Mesodermal cell (in vitro differentiated cells): Measurements from ENCODE around the gene NDUFB10.
A peak's percentile ranks its signal among the peaks of the same experiment; 100 is the strongest.

Experiments used
- H3K27ac ChIP-seq: 2 replicates; pipeline ENCODE4 v1.7.0; 2013; ENCODE audit warnings: mild to moderate bottlenecking, low read depth, low read length, moderate library complexity; ENCODE audit not compliant: severe bottlenecking
- H3K36me3 ChIP-seq: 2 replicates; pipeline ENCODE4 v1.7.1; 2013; ENCODE audit warnings: mild to moderate bottlenecking, low read length, moderate library complexity; ENCODE audit not compliant: control insufficient read depth, insufficient read depth
- H3K4me1 ChIP-seq: one replicate; pipeline ENCODE4 v1.7.1; 2013; ENCODE audit warnings: mild to moderate bottlenecking, low read length; ENCODE audit not compliant: insufficient read depth, control insufficient read depth, poor library complexity, severe bottlenecking
- H3K4me3 ChIP-seq: 2 replicates; pipeline ENCODE4 v1.7.0; 2013; ENCODE audit warnings: low read length, control low read depth, mild to moderate bottlenecking; ENCODE audit not compliant: insufficient read depth, poor library complexity, severe bottlenecking; ENCODE audit errors: extremely low read depth
- H3K9me3 ChIP-seq: 2 replicates; pipeline ENCODE4 v1.7.1; 2013; ENCODE audit warnings: mild to moderate bottlenecking, low read length, moderate library complexity; ENCODE audit not compliant: control insufficient read depth
- WGBS, 2 experiments: methylation state at CpG; one replicate each; pipeline ENCODE4 v1.1.5; 2013; ENCODE audit warnings: missing lambda C conversion rate in 2 of 2; ENCODE audit not compliant: insufficient coverage in 2 of 2; 5-methylcytosine and 5-hydroxymethylcytosine counted together

NDUFB10 gene

DNA sequence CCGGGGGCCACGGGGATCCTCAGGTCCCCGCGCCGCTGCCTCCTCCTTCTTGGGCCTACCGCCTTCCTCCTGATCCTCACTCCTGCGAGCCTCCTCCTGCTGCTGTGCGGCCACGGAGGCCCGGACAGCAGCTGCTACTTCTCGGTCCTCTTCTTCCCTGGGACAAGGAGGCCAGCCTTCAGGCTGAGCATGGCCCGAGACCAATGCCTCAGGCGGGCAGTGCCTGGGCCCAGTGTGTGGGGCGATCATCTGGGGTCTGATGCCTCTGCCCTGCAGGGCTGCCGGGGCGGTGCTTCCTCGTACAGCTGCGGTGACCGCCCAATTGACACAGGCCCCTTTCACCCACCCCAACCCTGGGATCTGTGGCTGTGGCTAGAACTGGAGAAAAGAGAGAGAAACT, 41.7 kb downstream of the NDUFB10 start:
- 99% methylated on average over 17 to 19 of the region's 19 CpGs for WGBS, 2 experiments
- Histone ChIP-seq H3K4me1 (peaks cover 14% of the 10 kb centered on the region), H3K9me3 (no peaks in the 10 kb centered on the region), H3K27ac (no peak overlapping the region), H3K4me3 (no peak overlapping the region), H3K36me3 (peaks cover 75% of the 10 kb centered on the region)

GRCh38 chr16:2001456-2002355, 42.4 kb downstream of the NDUFB10 start:
- H3K4me3 ChIP-seq, result no peak overlapping the region
- peaks cover 16% of the 10 kb centered on the region for H3K4me1 ChIP-seq
- H3K36me3 ChIP-seq, result peaks cover 78% of the 10 kb centered on the region
- H3K9me3 ChIP-seq, result no peaks in the 10 kb centered on the region
- WGBS, 2 experiments, result 97% methylated on average over 52 to 53 of the region's 53 CpGs
- no peak overlapping the region for H3K27ac ChIP-seq

DNA sequence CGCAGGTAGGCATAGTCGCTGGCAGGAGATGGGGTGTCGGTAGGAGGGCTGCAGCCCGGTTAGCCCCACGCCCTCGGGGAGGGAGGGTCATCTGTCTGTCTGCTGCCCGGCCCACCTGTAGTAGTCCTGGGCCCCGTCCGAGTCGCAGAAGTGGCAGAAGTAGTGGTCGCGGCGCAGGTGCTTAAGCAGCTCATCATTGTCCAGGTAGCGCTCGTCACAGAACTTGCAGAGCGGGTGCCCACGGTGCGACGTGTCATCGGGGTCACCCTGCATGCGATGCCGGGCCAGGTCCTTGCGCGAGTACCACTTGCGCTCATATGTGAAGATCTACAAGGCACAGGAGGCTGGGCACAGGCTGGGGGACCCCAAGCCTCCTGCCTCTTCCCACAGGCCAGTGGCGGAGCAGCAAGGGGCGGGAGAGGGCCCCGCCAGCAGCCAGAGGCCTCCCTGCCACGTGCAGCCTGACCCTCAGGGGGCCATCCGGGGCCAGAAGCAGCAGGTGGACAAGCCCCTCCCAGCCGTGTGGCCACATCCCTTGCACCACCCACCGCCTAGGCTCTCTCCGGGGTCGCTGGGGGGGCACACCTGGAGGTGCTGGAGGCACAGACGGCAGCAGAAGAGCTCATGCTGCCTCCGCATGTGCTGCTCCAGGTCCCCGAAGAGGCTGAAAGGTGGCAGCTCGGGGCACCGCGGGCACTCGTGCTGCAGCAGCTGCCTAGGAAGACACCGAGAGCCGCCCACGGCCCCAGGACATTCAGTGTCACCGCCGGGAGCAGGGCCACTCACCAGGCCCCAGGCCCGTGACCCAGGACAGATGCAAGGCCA, 43.3 kb downstream of the NDUFB10 start:
- Histone ChIP-seq H3K4me3 (no peak overlapping the region), H3K4me1 (peaks cover 25% of the 10 kb centered on the region), H3K36me3 (peaks cover 78% of the 10 kb centered on the region), H3K27ac (no peak overlapping the region), H3K9me3 (no peaks in the 10 kb centered on the region)
- WGBS, 2 experiments, result 96 to 97% methylated on average over 47 of the region's 47 CpGs

- H3K27ac ChIP-seq, result no peak overlapping the region
- no peaks in the 10 kb centered on the region for H3K9me3 ChIP-seq
- H3K4me3 ChIP-seq, result no peak overlapping the region
- H3K4me1 ChIP-seq, result peaks cover 28% of the 10 kb centered on the region
- 79 to 90% methylated on average over 3 to 8 of the region's 8 CpGs for WGBS, 2 experiments
- peaks cover 78% of the 10 kb centered on the region for H3K36me3 ChIP-seq
These were observed 44.0 kb downstream of the NDUFB10 start for GRCh38 chr16:2003231-2003826.

- Histone ChIP-seq H3K27ac (peak overlapping the region; percentile 57), H3K36me3 (peaks cover 75% of the 10 kb centered on the region), H3K4me1 (peaks cover 28% of the 10 kb centered on the region), H3K9me3 (no peaks in the 10 kb centered on the region), H3K4me3 (no peak overlapping the region)
- WGBS, 2 experiments, result 30 to 34% methylated on average over 33 to 36 of the region's 36 CpGs
These were observed 44.7 kb downstream of the NDUFB10 start for GRCh38 chr16:2003827-2004641.

GRCh38 chr16:2004795-2005517, 45.6 kb downstream of the NDUFB10 start:
- Histone ChIP-seq H3K27ac (no peak overlapping the region), H3K36me3 (peaks cover 66% of the 10 kb centered on the region), H3K4me3 (no peak overlapping the region)

DNA sequence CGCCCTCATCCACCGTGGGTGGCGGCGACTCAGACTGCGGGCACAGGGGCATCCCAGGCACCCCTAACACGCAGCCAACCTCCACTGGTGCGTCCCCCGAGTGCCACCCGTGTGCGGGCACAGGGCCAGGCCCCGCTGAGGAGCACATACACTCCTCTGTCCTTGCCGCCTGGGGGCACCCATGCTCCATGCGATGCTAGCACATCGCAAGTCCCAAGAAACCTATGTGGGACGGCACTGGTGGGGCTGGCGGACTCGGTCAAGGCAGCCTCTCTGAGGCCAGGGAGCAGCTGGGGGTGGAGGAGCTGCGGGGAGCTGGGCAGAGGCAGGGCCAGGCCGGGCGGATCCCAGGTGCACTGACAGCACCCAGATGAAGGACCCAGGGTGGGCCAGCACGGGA, 46.3 kb downstream of the NDUFB10 start:
- H3K27ac ChIP-seq, result no peak overlapping the region
- H3K9me3 ChIP-seq, result no peaks in the 10 kb centered on the region
- H3K4me1 ChIP-seq, result peaks cover 34% of the 10 kb centered on the region
- WGBS, 2 experiments, result 90 to 93% methylated on average over 19 to 21 of the region's 21 CpGs
- H3K4me3 ChIP-seq, result no peak overlapping the region
- H3K36me3 ChIP-seq, result peaks cover 59% of the 10 kb centered on the region

More at GRCh38 chr16:2004795-2005517, 45.6 kb downstream of the NDUFB10 start:
- peaks cover 28% of the 10 kb centered on the region for H3K4me1 ChIP-seq
- H3K9me3 ChIP-seq, result no peaks in the 10 kb centered on the region
- 92 to 94% methylated on average over 31 to 33 of the region's 34 CpGs for WGBS, 2 experiments

DNA sequence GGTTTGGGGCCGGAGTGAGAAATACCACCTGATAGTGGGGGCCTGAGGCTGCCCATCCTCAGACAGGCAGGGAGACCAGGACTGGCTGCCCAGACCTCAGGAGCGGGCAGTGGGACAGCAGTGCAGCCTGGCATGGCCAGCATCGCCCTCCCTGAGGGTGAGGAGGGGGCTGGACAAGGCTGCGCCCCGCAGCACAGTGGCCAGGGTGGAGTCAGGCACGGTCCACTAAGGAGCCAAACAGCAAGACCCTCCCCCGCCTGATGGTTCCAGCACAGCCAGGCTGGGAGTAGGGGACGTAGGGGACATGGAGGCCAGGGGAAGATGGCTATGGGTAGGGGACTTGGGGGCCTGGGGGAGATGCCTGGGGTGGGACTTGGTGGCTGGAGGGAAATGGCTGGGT, 47.0 kb downstream of the NDUFB10 start:
- Histone ChIP-seq H3K36me3 (peaks cover 52% of the 10 kb centered on the region), H3K27ac (no peak overlapping the region), H3K9me3 (no peaks in the 10 kb centered on the region), H3K4me1 (peaks cover 35% of the 10 kb centered on the region), H3K4me3 (no peak overlapping the region)
- WGBS, 2 experiments, result 91 to 95% methylated on average over 8 of the region's 8 CpGs

- WGBS, 2 experiments, result 95 to 96% methylated on average over 16 of the region's 16 CpGs
- peaks cover 35% of the 10 kb centered on the region for H3K4me1 ChIP-seq
- peaks cover 43% of the 10 kb centered on the region for H3K36me3 ChIP-seq
- no peak overlapping the region for H3K27ac ChIP-seq
- no peak overlapping the region for H3K4me3 ChIP-seq
- no peaks in the 10 kb centered on the region for H3K9me3 ChIP-seq
These were observed 47.9 kb downstream of the NDUFB10 start for GRCh38 chr16:2007081-2007836.
